Fibroblast of the aortic adventitia (primary cell): ENCODE measurements around the gene EXOC2. TPM values are rescaled to one million over a fixed set of nuclear protein-coding genes. Genes with fewer than 3 reads are reported as not detected.

Source experiments
- DNase-seq: peaks from one replicate; pipeline ENCODE4 v3.0.0-alpha.2; 2010; ENCODE audit warnings: low read depth
- H3K4me3 ChIP-seq: 2 replicates; pipeline ENCODE4 v1.5.1; 2011; ENCODE audit warnings: low read depth, mild to moderate bottlenecking, control low read depth, low read length, moderate library complexity
- total RNA-seq: library from RNA; depleted of rRNA; stranded (reverse); fragments of >200 nt; gene quantifications from 2 replicates; pipeline ENCODE4 v1.2.3, GENCODE V29; 2012; ENCODE audit warnings: low replicate concordance
- TF ChIP-seq, protein P1 (sequence below): IDR thresholded peaks from 2 replicates; pipeline ENCODE4 v1.5.1; 2011; ENCODE audit warnings: mild to moderate bottlenecking, low read length, control low read depth, inconsistent platforms; ENCODE audit not compliant: insufficient read depth

The EXOC2 gene
- total RNA-seq, 1 donor, result 27.9 TPM

DNA sequence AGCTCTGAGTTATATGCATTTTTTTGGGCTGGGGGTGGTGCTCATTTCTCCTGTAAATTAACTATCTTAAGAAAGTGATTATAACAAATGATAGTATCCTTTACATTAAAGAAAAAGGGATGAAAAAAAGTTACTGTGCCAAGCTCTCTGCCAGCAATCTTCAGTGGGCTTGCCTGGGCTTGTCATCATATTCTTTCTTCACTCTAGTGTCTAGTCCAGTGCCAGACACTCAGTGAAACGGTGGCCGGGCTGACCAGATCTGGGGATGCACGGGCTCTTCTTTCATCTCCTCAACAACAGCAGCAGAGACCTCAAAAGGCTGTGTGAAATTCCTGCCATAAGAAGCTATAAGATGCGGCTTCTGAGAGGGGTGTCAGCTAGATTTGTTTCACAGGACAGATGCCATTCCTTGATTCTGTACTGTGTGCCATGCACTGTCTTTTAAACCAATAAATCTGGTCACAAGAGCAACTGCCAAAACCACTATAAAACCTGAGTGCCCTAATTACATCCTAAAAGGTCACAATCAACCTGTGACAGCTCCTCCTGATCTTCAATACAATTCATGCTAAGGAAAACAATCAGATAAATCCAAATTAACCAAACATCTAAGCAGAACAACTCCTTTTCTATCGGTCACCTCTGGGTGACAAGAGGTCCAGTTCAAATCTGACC lies 12.1 kb downstream of the EXOC2 start:
- no peak overlapping the region for H3K4me3 ChIP-seq
- TF ChIP-seq, protein P1, sequence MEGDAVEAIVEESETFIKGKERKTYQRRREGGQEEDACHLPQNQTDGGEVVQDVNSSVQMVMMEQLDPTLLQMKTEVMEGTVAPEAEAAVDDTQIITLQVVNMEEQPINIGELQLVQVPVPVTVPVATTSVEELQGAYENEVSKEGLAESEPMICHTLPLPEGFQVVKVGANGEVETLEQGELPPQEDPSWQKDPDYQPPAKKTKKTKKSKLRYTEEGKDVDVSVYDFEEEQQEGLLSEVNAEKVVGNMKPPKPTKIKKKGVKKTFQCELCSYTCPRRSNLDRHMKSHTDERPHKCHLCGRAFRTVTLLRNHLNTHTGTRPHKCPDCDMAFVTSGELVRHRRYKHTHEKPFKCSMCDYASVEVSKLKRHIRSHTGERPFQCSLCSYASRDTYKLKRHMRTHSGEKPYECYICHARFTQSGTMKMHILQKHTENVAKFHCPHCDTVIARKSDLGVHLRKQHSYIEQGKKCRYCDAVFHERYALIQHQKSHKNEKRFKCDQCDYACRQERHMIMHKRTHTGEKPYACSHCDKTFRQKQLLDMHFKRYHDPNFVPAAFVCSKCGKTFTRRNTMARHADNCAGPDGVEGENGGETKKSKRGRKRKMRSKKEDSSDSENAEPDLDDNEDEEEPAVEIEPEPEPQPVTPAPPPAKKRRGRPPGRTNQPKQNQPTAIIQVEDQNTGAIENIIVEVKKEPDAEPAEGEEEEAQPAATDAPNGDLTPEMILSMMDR, result no peak
- no peak for DNase-seq

DNA sequence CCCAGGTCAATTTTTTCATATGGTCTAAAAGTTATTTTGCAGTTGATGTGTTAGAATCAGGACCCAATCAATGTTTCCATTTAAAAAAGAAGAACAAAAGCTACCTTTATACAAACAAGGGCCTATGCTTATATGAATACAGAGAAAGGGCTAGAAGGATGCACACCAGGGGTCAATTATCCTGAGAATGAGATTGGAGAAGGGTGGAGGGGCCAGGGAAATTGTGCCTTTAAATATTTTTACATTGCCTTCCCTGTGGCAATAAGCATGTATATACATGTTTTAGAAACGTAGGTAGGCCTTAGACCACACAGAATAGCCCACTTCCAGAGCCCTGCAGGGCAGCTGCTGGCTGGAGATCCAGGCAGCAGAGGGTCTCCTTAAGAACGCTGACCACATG lies 12.7 kb downstream of the EXOC2 start:
- TF ChIP-seq, protein P1, result no peak
- no peak overlapping the region for H3K4me3 ChIP-seq
- DNase-seq, result no peak

DNA sequence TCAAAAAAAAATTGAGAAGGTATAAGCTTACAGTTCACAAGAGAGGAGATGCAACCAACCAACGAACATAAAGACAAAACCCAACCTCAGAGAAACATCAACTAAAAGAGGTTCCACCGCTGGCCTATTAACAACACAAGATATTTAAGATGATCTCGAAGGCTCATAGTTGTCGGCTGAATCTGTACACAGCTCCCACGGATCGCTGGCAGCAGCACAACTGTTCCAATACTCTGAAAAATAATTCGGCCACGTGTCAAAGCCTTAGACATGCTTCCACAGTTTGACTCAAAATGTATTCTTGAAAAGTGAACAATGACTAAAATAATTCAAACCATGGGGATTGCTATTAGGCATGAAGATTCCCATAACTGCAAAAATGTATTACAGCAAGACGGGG lies 13.7 kb downstream of the EXOC2 start:
- no peak overlapping the region for H3K4me3 ChIP-seq
- TF ChIP-seq, protein P1, result no peak
- no peak for DNase-seq

DNA sequence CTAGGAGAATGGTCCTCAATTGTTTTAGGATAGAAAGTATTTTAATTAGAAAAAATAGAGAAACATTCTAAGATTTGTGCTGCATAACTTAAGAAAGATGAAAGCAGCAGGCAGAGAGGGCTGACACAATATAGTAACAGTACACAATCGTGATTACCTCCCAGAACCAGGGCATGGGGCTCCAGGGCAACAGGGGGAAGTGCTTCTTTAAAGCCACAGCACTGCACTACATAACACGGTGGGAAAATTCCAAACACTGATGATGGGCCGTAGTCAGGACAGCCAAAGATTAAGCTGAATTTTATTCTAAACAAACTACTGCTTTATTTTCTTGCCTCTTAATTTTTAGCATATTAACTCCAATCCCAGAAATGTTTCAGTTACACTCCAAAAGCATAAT lies 14.4 kb downstream of the EXOC2 start:
- TF ChIP-seq, protein P1, result no peak
- no peak overlapping the region for H3K4me3 ChIP-seq
- no peak for DNase-seq

DNA sequence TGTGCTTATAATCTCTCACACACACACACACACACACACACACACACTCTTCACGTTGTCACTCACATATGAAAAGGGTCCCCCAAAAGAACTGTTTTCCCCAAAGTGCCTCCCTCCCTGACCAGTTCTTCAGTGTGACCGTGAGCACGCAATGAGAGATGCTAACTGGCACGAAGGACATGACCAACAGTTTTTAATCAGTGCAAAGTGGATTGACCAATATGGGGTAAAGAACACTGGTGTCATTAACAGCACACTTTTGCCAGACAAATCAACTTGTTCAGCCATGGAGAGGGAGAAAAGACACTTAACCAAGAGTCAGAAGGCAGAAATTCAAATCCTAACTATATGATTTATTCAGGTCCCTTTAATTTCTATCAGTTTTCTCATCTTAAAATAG lies 15.0 kb downstream of the EXOC2 start:
- no peak overlapping the region for H3K4me3 ChIP-seq
- TF ChIP-seq, protein P1, result no peak
- DNase-seq, result no peak

DNA sequence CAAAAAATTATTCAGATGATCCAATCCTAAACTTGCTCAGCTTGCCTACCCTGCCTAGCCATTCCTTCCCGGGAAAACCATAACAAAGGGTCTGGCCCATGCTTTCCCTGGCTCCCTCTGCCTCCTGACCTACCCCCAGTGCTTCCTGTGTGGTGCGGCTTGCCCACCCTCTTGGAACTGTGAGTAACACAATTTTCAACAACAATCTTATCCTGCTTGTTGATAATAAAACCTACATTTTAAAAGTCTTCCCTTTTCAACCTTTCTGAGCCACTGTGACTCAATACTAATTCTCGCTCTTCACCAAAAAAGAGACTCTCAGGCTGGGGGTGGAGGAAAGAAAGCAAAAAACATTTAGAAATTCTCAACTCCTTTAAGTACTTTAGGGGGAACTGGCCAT lies 18.0 kb downstream of the EXOC2 start:
- H3K4me3 ChIP-seq, result no peak overlapping the region
- DNase-seq, result no peak
- TF ChIP-seq, protein P1, result no peak

DNA sequence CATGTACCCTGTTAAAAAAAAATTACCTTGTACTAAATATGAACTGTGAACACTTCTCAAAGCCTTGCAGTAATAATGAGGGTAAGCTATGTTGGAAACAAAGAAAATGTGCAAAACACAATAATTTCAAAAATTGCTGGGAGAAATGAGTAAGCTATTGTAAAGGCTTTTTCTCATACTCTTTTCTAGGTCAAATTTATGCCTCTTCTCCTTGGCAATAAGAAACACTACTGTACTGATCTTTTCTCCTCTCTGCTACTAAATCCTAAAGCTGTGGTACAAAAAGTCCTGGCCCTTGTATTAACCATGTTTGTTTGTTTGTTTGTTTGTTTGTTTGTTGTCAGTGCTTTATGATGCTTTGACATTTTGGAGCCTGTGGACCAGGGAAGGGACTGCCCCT lies 18.5 kb downstream of the EXOC2 start:
- no peak overlapping the region for H3K4me3 ChIP-seq
- TF ChIP-seq, protein P1, result no peak
- DNase-seq, result no peak
